Natural killer cell (primary cell): ENCODE data around the gene FGR. TPM values are rescaled to one million over a fixed set of nuclear protein-coding genes. Genes with fewer than 3 reads are reported as not detected.

Experiments
- ATAC-seq, 3 donors: fragments of 150-1000 bp in 2 of 3; fragments of 200-7000 bp in 1 of 3; cut with Tn5 transposase; 1 replicate in 1 of 3; 2 replicates in 2 of 3; pipeline ENCODE4 v1.10.0; 2021; ENCODE audit warnings: mild to moderate bottlenecking in 2 of 3, moderate library complexity in 2 of 3
- DNase-seq, 2 donors: peaks; one replicate each; pipeline versions ENCODE4 v3.0.0 to v3.0.0-alpha.2; 2013 to 2021; ENCODE audit warnings: mixed read lengths in 1 of 2
- H3K27ac ChIP-seq: one replicate; pipeline ENCODE4 v1.5.1; 2013; ENCODE audit warnings: mild to moderate bottlenecking, low read length
- H3K27me3 ChIP-seq: one replicate; pipeline ENCODE4 v1.6.1; 2013; ENCODE audit warnings: low read length; ENCODE audit not compliant: control insufficient read depth, insufficient read depth
- H3K36me3 ChIP-seq: one replicate; pipeline ENCODE4 v1.6.1; 2013; ENCODE audit warnings: low read length; ENCODE audit not compliant: control insufficient read depth, insufficient read depth
- H3K4me1 ChIP-seq: one replicate; pipeline ENCODE4 v1.6.1; 2013; ENCODE audit warnings: low read length; ENCODE audit not compliant: control insufficient read depth, insufficient read depth
- H3K4me3 ChIP-seq: one replicate; pipeline ENCODE4 v1.5.1; 2013; ENCODE audit warnings: low read length
- H3K9me3 ChIP-seq: one replicate; pipeline ENCODE4 v1.6.1; 2013; ENCODE audit warnings: low read length; ENCODE audit not compliant: control insufficient read depth, insufficient read depth
- H3K27ac Mint-ChIP-seq, 2 donors: one replicate each; pipeline ENCODE4 v1.8.0; 2022; ENCODE audit warnings: mild to moderate bottlenecking in 2 of 2, mixed read lengths in 2 of 2, moderate library complexity in 1 of 2
- H3K27me3 Mint-ChIP-seq, 2 donors: one replicate each; pipeline ENCODE4 v1.8.0; 2022; ENCODE audit warnings: low read depth in 2 of 2, mixed read lengths in 2 of 2
- H3K36me3 Mint-ChIP-seq: one replicate; pipeline ENCODE4 v1.8.0; 2022; ENCODE audit warnings: mixed read lengths
- H3K4me1 Mint-ChIP-seq, 2 donors: one replicate each; pipeline ENCODE4 v1.8.0; 2022; ENCODE audit warnings: mixed read lengths in 2 of 2
- H3K4me3 Mint-ChIP-seq: one replicate; pipeline ENCODE4 v1.8.0; 2022; ENCODE audit warnings: mild to moderate bottlenecking, moderate library complexity, mixed read lengths
- H3K9me3 Mint-ChIP-seq, 2 donors: one replicate each; pipeline ENCODE4 v1.8.0; 2022; ENCODE audit warnings: mixed read lengths in 2 of 2
- WGBS: methylation state at CpG from one replicate; pipeline ENCODE4 v1.1.7; 2013; ENCODE audit warnings: missing lambda C conversion rate; ENCODE audit not compliant: insufficient coverage; 5-methylcytosine and 5-hydroxymethylcytosine counted together
- intact Hi-C: fragments of 100-400 bp; cut with micrococcal nuclease; formaldehyde crosslinking; loops from one replicate; pipeline ENCODE4 v1.14.2; 2022
- total RNA-seq, 4 donors: library from RNA; stranded (reverse); fragments of 120-200 nt in 1 of 4; gene quantifications; one replicate each; pipeline versions ENCODE4 v1.2.3 to v1.2.4, GENCODE V29; 2013 to 2022
- TF ChIP-seq, protein P1 (sequence below): fragments of 200-600 bp; IDR thresholded peaks from one replicate; pipeline ENCODE4 v1.8.0; 2022; ENCODE audit warnings: antibody characterized with exemption

FGR gene
- total RNA-seq, 3 donors from 2014 or later (not counting 1 experiment from before 2014, with no cell fraction given): 353 to 452 (median 362) TPM

DNA sequence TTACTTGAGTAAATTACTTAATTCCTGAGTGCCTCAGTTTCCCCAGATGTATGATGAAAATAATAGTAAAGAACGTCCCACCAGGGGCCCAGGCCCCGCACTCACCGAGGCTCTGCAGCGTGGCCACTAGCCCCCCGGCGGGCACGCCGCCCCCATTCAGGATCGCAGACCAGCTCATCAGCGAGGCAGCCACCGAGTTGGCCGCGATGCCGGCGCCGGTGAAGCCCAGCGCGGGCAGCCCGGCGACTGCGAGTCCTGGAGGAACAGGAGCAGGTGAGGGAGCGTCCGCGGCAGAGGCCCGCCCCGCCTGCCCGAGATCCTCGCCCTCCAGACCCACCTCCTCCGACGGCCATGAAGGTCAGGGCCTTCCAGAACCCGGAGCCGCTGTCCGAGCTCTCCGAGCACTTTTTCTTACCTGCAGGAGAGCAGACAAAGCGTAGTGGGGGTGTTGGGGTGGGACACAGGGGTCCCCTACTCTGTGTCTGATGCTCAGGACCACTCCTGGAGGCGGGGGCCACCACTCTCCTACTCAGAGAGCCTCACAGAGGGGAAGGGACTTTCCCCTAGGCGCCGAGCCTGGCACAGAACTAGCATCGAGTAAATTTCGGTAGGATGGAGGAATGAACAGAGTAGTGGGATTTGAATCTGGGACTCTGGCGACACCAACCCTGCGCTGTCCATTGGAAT lies 33.3 kb upstream of the FGR start:
- no peaks in the 10 kb centered on the region for H3K27me3 Mint-ChIP-seq
- intact Hi-C loops: no loop called here
- TF ChIP-seq, protein P1, sequence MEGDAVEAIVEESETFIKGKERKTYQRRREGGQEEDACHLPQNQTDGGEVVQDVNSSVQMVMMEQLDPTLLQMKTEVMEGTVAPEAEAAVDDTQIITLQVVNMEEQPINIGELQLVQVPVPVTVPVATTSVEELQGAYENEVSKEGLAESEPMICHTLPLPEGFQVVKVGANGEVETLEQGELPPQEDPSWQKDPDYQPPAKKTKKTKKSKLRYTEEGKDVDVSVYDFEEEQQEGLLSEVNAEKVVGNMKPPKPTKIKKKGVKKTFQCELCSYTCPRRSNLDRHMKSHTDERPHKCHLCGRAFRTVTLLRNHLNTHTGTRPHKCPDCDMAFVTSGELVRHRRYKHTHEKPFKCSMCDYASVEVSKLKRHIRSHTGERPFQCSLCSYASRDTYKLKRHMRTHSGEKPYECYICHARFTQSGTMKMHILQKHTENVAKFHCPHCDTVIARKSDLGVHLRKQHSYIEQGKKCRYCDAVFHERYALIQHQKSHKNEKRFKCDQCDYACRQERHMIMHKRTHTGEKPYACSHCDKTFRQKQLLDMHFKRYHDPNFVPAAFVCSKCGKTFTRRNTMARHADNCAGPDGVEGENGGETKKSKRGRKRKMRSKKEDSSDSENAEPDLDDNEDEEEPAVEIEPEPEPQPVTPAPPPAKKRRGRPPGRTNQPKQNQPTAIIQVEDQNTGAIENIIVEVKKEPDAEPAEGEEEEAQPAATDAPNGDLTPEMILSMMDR: no peak
- H3K4me1 Mint-ChIP-seq: peaks cover 31 to 40% of the 10 kb centered on the region in 2 donors
- ATAC-seq (no peak), DNase-seq (no peak)
- Histone ChIP-seq H3K27me3 (no peaks in the 10 kb centered on the region), H3K4me3 (no peak overlapping the region), H3K9me3 (no peaks in the 10 kb centered on the region), H3K27ac (no peak overlapping the region), H3K36me3 (peaks cover 9% of the 10 kb centered on the region), H3K4me1 (peaks cover 42% of the 10 kb centered on the region)
- no peaks in the 10 kb centered on the region for H3K9me3 Mint-ChIP-seq
- no peaks in the 10 kb centered on the region for H3K36me3 Mint-ChIP-seq
- WGBS: 95% methylated on average over 42 of the region's 42 CpGs
- peak overlapping the region; percentile 6 for H3K4me3 Mint-ChIP-seq
- H3K27ac Mint-ChIP-seq: peak overlapping the region in 1 of 2 donors; percentile 78

DNA sequence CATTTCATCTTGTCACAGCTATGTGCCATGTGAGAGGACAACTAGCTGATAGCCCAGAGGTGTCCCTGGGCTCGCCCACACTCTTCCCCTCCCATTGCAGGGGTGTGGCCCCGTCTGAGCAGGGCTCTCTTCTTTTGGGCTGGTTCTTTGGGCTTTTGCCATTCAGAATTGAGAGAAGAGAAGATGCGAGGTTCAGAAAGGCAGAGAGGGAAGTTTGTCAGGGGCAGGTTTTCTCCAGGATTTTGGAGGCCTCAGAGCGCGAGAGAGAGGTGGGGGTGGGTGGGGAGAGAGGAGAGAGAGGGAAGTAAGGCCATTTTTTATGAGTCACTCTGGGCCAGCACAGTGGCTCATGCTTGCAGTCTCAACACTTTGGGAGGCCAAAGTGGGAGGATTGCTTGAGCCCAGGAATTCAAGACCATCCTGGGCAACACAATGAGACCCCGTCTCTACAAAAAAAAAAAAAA lies 31.8 kb upstream of the FGR start:
- Mint-ChIP-seq H3K27me3 (no peaks in the 10 kb centered on the region), H3K4me1 (peaks cover 32 to 44% of the 10 kb centered on the region in 2 donors), H3K27ac (no peak overlapping the region), H3K36me3 (no peaks in the 10 kb centered on the region), H3K9me3 (no peaks in the 10 kb centered on the region), H3K4me3 (no peak overlapping the region)
- WGBS: 86% methylated on average over 6 of the region's 6 CpGs
- DNase-seq (no peak), ATAC-seq (no peak)
- Histone ChIP-seq H3K27ac (no peak overlapping the region), H3K27me3 (no peaks in the 10 kb centered on the region), H3K4me1 (peaks cover 49% of the 10 kb centered on the region), H3K9me3 (no peaks in the 10 kb centered on the region), H3K4me3 (no peak overlapping the region), H3K36me3 (peaks cover 9% of the 10 kb centered on the region)
- TF ChIP-seq, protein P1: no peak
- intact Hi-C loops: no loop called here

GRCh38 chr1:27666294-27666693 lies 31.3 kb upstream of the FGR start:
- ATAC-seq (no peak), DNase-seq (no peak)
- Mint-ChIP-seq H3K27me3 (no peaks in the 10 kb centered on the region), H3K27ac (no peak overlapping the region), H3K36me3 (no peaks in the 10 kb centered on the region), H3K4me3 (no peak overlapping the region), H3K9me3 (no peaks in the 10 kb centered on the region), H3K4me1 (peaks cover 34 to 44% of the 10 kb centered on the region in 2 donors)
- TF ChIP-seq, protein P1: no peak
- no peak overlapping the region for H3K27ac ChIP-seq
- H3K9me3 ChIP-seq: no peaks in the 10 kb centered on the region
- H3K27me3 ChIP-seq: no peaks in the 10 kb centered on the region
- WGBS: 98% methylated on average over 4 of the region's 4 CpGs
- H3K4me3 ChIP-seq: no peak overlapping the region
- H3K4me1 ChIP-seq: peaks cover 49% of the 10 kb centered on the region
- intact Hi-C loops: no loop called here
- H3K36me3 ChIP-seq: peaks cover 9% of the 10 kb centered on the region
